Measurements from ENCODE around the gene NCLN. TPM values are rescaled to one million over a fixed set of nuclear protein-coding genes. Genes with fewer than 3 reads are reported as not detected.
"Not testable (repeated sequence)": the region's sequence is repeated elsewhere in the genome, so short reads cannot be mapped to it uniquely, and the experiment has no call there.

Gene NCLN
- total RNA-seq, 1 donor from 2014 or later = 54.6 TPM

GRCh38 chr19:3210347-3211017 lies 24.8 kb downstream of the NCLN start:
- H3K4me1 Mint-ChIP-seq (ENCODE audit: low read depth) = no peaks in the 10 kb centered on the region
- no peaks in the 10 kb centered on the region for H3K27me3 Mint-ChIP-seq
- H3K9me3 Mint-ChIP-seq (ENCODE audit: low read depth) = no peaks in the 10 kb centered on the region
- DNase-seq (ENCODE audit: low spot score, unreplicated experiment) = peak; percentile 44
- peak; percentile 65 for TF ChIP-seq CTCF (IDR thresholded peaks at IDR 0.05; ENCODE audit: unreplicated experiment)
- H3K4me3 Mint-ChIP-seq (ENCODE audit: low read depth) = no peak overlapping the region
- peak overlapping the region; percentile 29 for H3K27ac Mint-ChIP-seq
- peaks cover 4% of the 10 kb centered on the region for H3K36me3 Mint-ChIP-seq (ENCODE audit: insufficient read depth)

- Mint-ChIP-seq H3K9me3 (ENCODE audit: low read depth) (no peaks in the 10 kb centered on the region), H3K27me3 (no peaks in the 10 kb centered on the region), H3K27ac (no peak overlapping the region), H3K4me3 (ENCODE audit: low read depth) (no peak overlapping the region), H3K4me1 (ENCODE audit: low read depth) (no peaks in the 10 kb centered on the region), H3K36me3 (ENCODE audit: insufficient read depth) (peaks cover 4% of the 10 kb centered on the region)
- DNase-seq (ENCODE audit: low spot score, unreplicated experiment) = no peak
- no peak for TF ChIP-seq CTCF (IDR thresholded peaks at IDR 0.05; ENCODE audit: unreplicated experiment)
Measured at GRCh38 chr19:3211191-3211590, 25.5 kb downstream of the NCLN start.

GRCh38 chr19:3213159-3213558 lies 27.4 kb downstream of the NCLN start:
- Mint-ChIP-seq H3K4me1 (ENCODE audit: low read depth) (no peaks in the 10 kb centered on the region), H3K4me3 (ENCODE audit: low read depth) (no peak overlapping the region), H3K27ac (no peak overlapping the region), H3K9me3 (ENCODE audit: low read depth) (no peaks in the 10 kb centered on the region), H3K36me3 (ENCODE audit: insufficient read depth) (peaks cover 2% of the 10 kb centered on the region), H3K27me3 (no peaks in the 10 kb centered on the region)
- DNase-seq (ENCODE audit: low spot score, unreplicated experiment) = no peak
- no peak for TF ChIP-seq CTCF (IDR thresholded peaks at IDR 0.05; ENCODE audit: unreplicated experiment)

DNA sequence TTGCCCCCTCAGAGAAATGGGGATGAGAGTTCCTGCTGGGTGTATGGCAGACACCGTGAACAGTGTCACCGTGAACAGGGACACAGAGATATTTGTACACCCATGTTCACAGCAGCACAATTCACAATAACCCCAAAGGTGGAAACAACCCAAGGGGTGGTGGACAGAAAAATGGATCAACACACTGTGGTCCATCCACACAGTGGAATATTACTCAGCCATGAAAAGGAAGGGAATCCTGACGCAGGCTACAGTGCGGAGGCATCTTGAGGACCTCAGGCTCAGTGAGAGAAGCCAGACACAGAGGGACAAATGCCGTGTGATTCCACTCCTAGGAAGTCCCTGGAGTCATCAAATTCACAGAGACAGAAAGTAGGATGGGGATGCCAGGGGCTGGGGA lies 31.1 kb downstream of the NCLN start:
- no peak for TF ChIP-seq CTCF (IDR thresholded peaks at IDR 0.05; ENCODE audit: unreplicated experiment)
- Mint-ChIP-seq H3K4me3 (ENCODE audit: low read depth) (no peak overlapping the region), H3K27me3 (peaks cover 2% of the 10 kb centered on the region), H3K27ac (no peak overlapping the region), H3K36me3 (ENCODE audit: insufficient read depth) (no peaks in the 10 kb centered on the region), H3K4me1 (ENCODE audit: low read depth) (no peaks in the 10 kb centered on the region), H3K9me3 (ENCODE audit: low read depth) (no peaks in the 10 kb centered on the region)
- DNase-seq (ENCODE audit: low spot score, unreplicated experiment) = no peak

DNA sequence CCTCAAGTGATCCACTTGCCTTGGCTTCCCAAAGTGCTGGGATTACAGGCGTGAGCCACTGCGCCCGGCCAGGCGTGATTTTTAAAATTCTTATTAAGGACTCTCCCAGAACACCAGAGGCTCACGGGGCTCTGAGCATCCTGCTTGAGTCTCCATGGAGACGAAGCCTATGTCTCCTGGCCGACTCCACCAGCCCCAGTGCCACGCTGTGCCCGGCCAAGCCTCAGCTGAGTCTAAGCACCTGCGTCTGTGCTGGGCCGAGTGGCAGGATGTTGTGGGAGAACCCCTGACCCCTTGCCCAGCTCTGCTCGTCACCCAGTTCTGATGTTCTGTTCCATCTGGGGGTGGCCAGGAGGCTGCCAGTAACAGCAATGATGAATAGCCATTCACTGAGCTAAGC lies 34.8 kb downstream of the NCLN start:
- no peak for TF ChIP-seq CTCF (IDR thresholded peaks at IDR 0.05; ENCODE audit: unreplicated experiment)
- H3K36me3 Mint-ChIP-seq (ENCODE audit: insufficient read depth) = no peaks in the 10 kb centered on the region
- H3K27me3 Mint-ChIP-seq = peaks cover 8% of the 10 kb centered on the region
- no peaks in the 10 kb centered on the region for H3K4me1 Mint-ChIP-seq (ENCODE audit: low read depth)
- DNase-seq (ENCODE audit: low spot score, unreplicated experiment) = no peak
- H3K4me3 Mint-ChIP-seq (ENCODE audit: low read depth) = no peak overlapping the region
- H3K9me3 Mint-ChIP-seq (ENCODE audit: low read depth) = no peaks in the 10 kb centered on the region
- H3K27ac Mint-ChIP-seq = no peak overlapping the region

- H3K4me1 Mint-ChIP-seq (ENCODE audit: low read depth); H3K4me3 Mint-ChIP-seq (ENCODE audit: low read depth); H3K27ac Mint-ChIP-seq; DNase-seq (ENCODE audit: low spot score, unreplicated experiment); H3K36me3 Mint-ChIP-seq (ENCODE audit: insufficient read depth); H3K9me3 Mint-ChIP-seq (ENCODE audit: low read depth): not testable (repeated sequence)
- H3K27me3 Mint-ChIP-seq = peaks cover 14% of the 10 kb centered on the region
Measured at GRCh38 chr19:3221576-3221975, 35.8 kb downstream of the NCLN start.

Data from progenitor cell of endocrine pancreas (in vitro differentiated cells).